22Rv1 (cell line): ENCODE data around the gene CLSTN2.

Experiments used
- H3K27ac ChIP-seq: fragments of 450-650 bp; 2 replicates; pipeline ENCODE4 v1.5.1; 2017
- CTCF ChIP-seq: fragments of 450-650 bp; IDR thresholded peaks from 2 replicates; pipeline ENCODE4 v1.5.1; 2017; ENCODE audit warnings: mild to moderate bottlenecking
- ZFX ChIP-seq: fragments of 450-650 bp; IDR thresholded peaks from 2 replicates; pipeline ENCODE4 v1.6.1; 2017; ENCODE audit warnings: antibody characterized with exemption, borderline replicate concordance

The CLSTN2 gene

GRCh38 chr3:140323561-140323960 lies 388.6 kb downstream of the CLSTN2 start:
- TF ChIP-seq ZFX, result no peak
- no peak for TF ChIP-seq CTCF
- H3K27ac ChIP-seq, result no peak overlapping the region

GRCh38 chr3:140332131-140332530 lies 397.1 kb downstream of the CLSTN2 start:
- H3K27ac ChIP-seq, result no peak overlapping the region
- no peak for TF ChIP-seq CTCF
- TF ChIP-seq ZFX, result no peak

- TF ChIP-seq ZFX, result no peak
- TF ChIP-seq CTCF, result no peak
- H3K27ac ChIP-seq, result no peak overlapping the region
Measured at GRCh38 chr3:140334132-140334929, 399.3 kb downstream of the CLSTN2 start.

GRCh38 chr3:140336465-140336864 lies 401.5 kb downstream of the CLSTN2 start:
- no peak overlapping the region for H3K27ac ChIP-seq
- TF ChIP-seq ZFX, result no peak
- no peak for TF ChIP-seq CTCF

- H3K27ac ChIP-seq, result no peak overlapping the region
- no peak for TF ChIP-seq CTCF
- TF ChIP-seq ZFX, result no peak
Measured at GRCh38 chr3:140338916-140339315, 403.9 kb downstream of the CLSTN2 start.

GRCh38 chr3:140341203-140341602 lies 406.2 kb downstream of the CLSTN2 start:
- H3K27ac ChIP-seq, result no peak overlapping the region
- TF ChIP-seq ZFX (no peak), CTCF (no peak)

GRCh38 chr3:140341817-140342403 lies 406.9 kb downstream of the CLSTN2 start:
- H3K27ac ChIP-seq, result no peak overlapping the region
- no peak for TF ChIP-seq ZFX
- no peak for TF ChIP-seq CTCF
